ENCODE measurements around the gene PGRMC1. TPM values are rescaled to one million over a fixed set of nuclear protein-coding genes. Genes with fewer than 3 reads are reported as not detected.

PGRMC1 gene
- total RNA-seq, 1 donor from 2014 or later = 246 TPM

DNA sequence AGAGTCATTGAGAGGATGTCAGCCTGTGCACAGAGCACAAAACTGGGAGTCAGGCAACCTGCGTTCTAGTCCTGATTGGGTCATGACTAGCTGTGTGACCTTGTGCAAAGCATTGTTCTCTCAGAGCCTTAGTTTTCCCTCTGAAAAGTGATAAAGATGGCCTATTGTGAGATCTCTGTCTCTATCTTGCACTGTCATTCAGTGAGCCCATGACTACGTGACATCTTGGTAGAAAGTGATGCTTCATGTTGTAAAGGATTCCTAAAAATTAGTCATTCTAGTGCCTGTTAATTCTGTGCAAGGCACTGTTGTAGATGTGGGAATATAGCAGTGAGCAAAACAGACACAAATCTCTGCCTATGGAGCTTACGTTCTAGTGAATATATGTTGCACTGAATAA, 2.5 kb downstream of the PGRMC1 start:
- Histone ChIP-seq H3K79me2 (ENCODE audit: low read depth) (peaks cover 52% of the 10 kb centered on the region), H4K20me1 (ENCODE audit: low read depth) (peaks cover 45% of the 10 kb centered on the region), H3K4me2 (peak overlapping the region; percentile 83), H3K27ac (no peak overlapping the region), H3K36me3 (no peaks in the 10 kb centered on the region), H3K4me1 (peaks cover 10% of the 10 kb centered on the region), H3K4me3 (peak overlapping the region; percentile 84), H3K9ac (no peak overlapping the region), H3K9me3 (ENCODE audit: low read depth) (no peaks in the 10 kb centered on the region), H3F3A (ENCODE audit: low read depth) (peaks cover 8% of the 10 kb centered on the region), H3K27me3 (no peaks in the 10 kb centered on the region), H2AFZ (replicated peaks) (no peak overlapping the region)
- Mint-ChIP-seq H3K9me3 (peaks cover 11% of the 10 kb centered on the region), H3K27me3 (ENCODE audit: insufficient read depth, low read depth) (no peaks in the 10 kb centered on the region), H3K4me3 (peak overlapping the region; percentile 97), H3K4me1 (peaks cover 36% of the 10 kb centered on the region), H3K27ac (no peak overlapping the region), H3K36me3 (peaks cover 9% of the 10 kb centered on the region)
- TF ChIP-seq, protein P1, sequence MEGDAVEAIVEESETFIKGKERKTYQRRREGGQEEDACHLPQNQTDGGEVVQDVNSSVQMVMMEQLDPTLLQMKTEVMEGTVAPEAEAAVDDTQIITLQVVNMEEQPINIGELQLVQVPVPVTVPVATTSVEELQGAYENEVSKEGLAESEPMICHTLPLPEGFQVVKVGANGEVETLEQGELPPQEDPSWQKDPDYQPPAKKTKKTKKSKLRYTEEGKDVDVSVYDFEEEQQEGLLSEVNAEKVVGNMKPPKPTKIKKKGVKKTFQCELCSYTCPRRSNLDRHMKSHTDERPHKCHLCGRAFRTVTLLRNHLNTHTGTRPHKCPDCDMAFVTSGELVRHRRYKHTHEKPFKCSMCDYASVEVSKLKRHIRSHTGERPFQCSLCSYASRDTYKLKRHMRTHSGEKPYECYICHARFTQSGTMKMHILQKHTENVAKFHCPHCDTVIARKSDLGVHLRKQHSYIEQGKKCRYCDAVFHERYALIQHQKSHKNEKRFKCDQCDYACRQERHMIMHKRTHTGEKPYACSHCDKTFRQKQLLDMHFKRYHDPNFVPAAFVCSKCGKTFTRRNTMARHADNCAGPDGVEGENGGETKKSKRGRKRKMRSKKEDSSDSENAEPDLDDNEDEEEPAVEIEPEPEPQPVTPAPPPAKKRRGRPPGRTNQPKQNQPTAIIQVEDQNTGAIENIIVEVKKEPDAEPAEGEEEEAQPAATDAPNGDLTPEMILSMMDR (IDR thresholded peaks at IDR 0.05) = no peak
- no peak for TF ChIP-seq EZH2phosphoT487 (IDR thresholded peaks at IDR 0.05)
- TF ChIP-seq EZH2 (IDR thresholded peaks at IDR 0.05) = no peak
- DNase-seq (ENCODE audit: low spot score) = peak; percentile 3

DNA sequence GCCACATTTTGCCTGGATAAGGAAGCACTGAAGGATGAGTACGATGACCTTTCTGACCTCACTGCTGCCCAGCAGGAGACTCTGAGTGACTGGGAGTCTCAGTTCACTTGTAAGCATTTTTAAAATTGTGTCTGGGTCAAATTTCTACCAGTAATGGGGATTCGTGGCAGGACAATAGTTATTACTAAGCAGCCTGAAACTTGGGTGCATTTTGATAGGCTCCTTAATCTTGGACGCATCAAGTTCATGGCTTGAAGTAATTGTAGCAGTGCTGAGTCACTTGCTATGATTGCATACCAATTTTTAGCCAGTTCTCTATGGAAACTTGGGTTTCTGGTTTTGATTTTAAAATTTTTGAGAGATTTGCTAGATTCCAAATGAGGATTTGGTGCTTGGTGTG, 4.3 kb downstream of the PGRMC1 start:
- Histone ChIP-seq H3F3A (ENCODE audit: low read depth) (peaks cover 6% of the 10 kb centered on the region), H3K9ac (no peak overlapping the region), H4K20me1 (ENCODE audit: low read depth) (peaks cover 45% of the 10 kb centered on the region), H3K9me3 (ENCODE audit: low read depth) (no peaks in the 10 kb centered on the region), H3K79me2 (ENCODE audit: low read depth) (peaks cover 52% of the 10 kb centered on the region), H3K4me2 (no peak overlapping the region), H3K27me3 (no peaks in the 10 kb centered on the region), H3K4me3 (no peak overlapping the region), H3K36me3 (no peaks in the 10 kb centered on the region), H3K4me1 (peaks cover 6% of the 10 kb centered on the region), H2AFZ (replicated peaks) (no peak overlapping the region), H3K27ac (no peak overlapping the region)
- DNase-seq (ENCODE audit: low spot score) = no peak
- Mint-ChIP-seq H3K27ac (no peak overlapping the region), H3K36me3 (peaks cover 9% of the 10 kb centered on the region), H3K4me1 (peaks cover 18% of the 10 kb centered on the region), H3K4me3 (peak overlapping the region; percentile 37), H3K9me3 (peaks cover 10% of the 10 kb centered on the region), H3K27me3 (ENCODE audit: insufficient read depth, low read depth) (no peaks in the 10 kb centered on the region)
- TF ChIP-seq, protein P1 (IDR thresholded peaks at IDR 0.05) = no peak
- no peak for TF ChIP-seq EZH2 (IDR thresholded peaks at IDR 0.05)
- no peak for TF ChIP-seq EZH2phosphoT487 (IDR thresholded peaks at IDR 0.05)

DNA sequence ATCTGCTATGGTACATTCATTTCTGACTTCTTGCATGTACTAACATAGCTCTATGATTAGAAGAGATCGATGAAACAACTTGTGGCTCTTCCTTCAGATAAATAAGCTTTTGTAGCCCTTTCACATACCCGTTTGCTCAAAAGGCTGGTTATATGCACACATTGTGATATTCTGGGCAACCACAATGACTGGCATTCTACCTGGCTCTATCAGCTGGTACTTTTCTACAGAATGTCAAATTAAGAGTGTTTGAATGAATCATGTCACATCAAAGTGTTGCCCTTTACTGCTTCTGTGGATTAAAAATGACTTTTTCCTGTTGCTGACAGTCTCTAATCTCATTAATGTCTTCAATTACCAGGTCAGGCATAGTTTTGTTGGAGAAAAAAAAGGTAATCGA, 11.6 kb downstream of the PGRMC1 start:
- no peaks in the 10 kb centered on the region for H3K4me1 ChIP-seq
- no peaks in the 10 kb centered on the region for H3K9me3 Mint-ChIP-seq

More for the DNA sequence above, 11.6 kb downstream of the PGRMC1 start:
- H3K27ac Mint-ChIP-seq = no peak overlapping the region
- H3K4me3 ChIP-seq = no peak overlapping the region
- no peak for DNase-seq (ENCODE audit: low spot score)
- H3K9ac ChIP-seq = no peak overlapping the region
- H3K9me3 ChIP-seq (ENCODE audit: low read depth) = no peaks in the 10 kb centered on the region
- H3K4me2 ChIP-seq = no peak overlapping the region
- H3K36me3 ChIP-seq = no peaks in the 10 kb centered on the region
- H3K79me2 ChIP-seq (ENCODE audit: low read depth) = no peaks in the 10 kb centered on the region
- H3K27ac ChIP-seq = no peak overlapping the region
- H2AFZ ChIP-seq (replicated peaks) = no peak overlapping the region
- peaks cover 10% of the 10 kb centered on the region for H3K36me3 Mint-ChIP-seq
- H3K27me3 Mint-ChIP-seq (ENCODE audit: insufficient read depth, low read depth) = no peaks in the 10 kb centered on the region
- H3K27me3 ChIP-seq = no peaks in the 10 kb centered on the region
- H3F3A ChIP-seq (ENCODE audit: low read depth) = no peaks in the 10 kb centered on the region
- no peaks in the 10 kb centered on the region for H3K4me1 Mint-ChIP-seq
- peaks cover 2% of the 10 kb centered on the region for H4K20me1 ChIP-seq (ENCODE audit: low read depth)
- no peak overlapping the region for H3K4me3 Mint-ChIP-seq
- no peak for TF ChIP-seq EZH2phosphoT487 (IDR thresholded peaks at IDR 0.05)
- TF ChIP-seq, protein P1 (IDR thresholded peaks at IDR 0.05) = no peak
- no peak for TF ChIP-seq EZH2 (IDR thresholded peaks at IDR 0.05)
